A549 treated with DMSO at 1 μM for 4 hours (cell line): ENCODE measurements around the gene BCL2L12. TPM values are rescaled to one million over a fixed set of nuclear protein-coding genes. Genes with fewer than 3 reads are reported as not detected.

Experiments
- total RNA-seq: library from RNA; stranded (reverse); fragments of 200-300 nt; extraction: Qiagen RNA extraction; gene quantifications from 5 replicates; pipeline ENCODE4 v1.2.3, GENCODE V29; 2022; ENCODE audit warnings: low read depth

BCL2L12 gene, protein sequence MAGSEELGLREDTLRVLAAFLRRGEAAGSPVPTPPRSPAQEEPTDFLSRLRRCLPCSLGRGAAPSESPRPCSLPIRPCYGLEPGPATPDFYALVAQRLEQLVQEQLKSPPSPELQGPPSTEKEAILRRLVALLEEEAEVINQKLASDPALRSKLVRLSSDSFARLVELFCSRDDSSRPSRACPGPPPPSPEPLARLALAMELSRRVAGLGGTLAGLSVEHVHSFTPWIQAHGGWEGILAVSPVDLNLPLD
- total RNA-seq = 58.3 to 77.0 TPM (median 67.6 TPM) in 5 replicates

DNA sequence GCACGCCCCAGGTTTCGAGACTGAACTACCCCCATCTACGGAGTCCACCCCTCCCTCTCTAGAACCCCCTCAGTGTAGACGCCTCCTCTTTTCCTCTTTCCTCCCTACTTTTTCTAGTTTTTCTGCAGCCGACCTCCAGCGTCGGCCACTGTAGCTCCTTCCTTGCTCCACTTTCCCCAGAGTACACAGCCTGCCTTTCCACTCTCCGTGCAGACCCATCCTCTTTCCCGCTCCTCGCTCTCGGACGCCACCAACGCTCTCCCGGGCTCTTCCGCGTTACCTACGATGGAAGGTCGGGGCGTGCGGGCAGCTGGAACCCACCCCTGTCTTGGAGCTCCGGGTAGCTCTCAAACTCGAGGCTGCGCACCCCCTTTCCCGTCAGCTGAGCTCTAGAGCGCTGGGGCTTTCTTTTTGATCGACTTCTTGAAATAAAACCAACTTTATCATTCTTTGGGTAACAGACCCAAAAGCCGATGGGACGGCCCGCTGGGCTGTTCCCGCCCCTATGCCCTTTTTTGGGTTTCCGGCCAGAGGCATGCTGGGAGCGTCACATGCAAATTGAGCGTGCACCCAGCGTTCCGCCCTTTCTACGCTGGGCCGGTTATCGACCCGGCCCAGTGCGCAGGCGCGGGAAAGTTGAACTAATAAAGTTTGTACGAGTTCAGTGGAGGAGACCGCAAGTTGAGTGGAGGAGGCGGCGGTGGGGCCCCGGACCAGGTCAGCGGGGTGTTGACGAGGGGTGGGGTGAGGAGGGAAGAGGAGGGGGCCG is at the start of gene BCL2L12, which contains the start of gene IRF3:
Gene BCL2L12, plus strand, starts transcription at position 583 of the 769 bp plus-strand sequence. CDS start 760 bp downstream, outside the sequence.
Gene IRF3, minus strand, starts transcription at position 507 of the 769 bp plus-strand sequence. CDS start 1,019 bp downstream, outside the sequence.

DNA sequence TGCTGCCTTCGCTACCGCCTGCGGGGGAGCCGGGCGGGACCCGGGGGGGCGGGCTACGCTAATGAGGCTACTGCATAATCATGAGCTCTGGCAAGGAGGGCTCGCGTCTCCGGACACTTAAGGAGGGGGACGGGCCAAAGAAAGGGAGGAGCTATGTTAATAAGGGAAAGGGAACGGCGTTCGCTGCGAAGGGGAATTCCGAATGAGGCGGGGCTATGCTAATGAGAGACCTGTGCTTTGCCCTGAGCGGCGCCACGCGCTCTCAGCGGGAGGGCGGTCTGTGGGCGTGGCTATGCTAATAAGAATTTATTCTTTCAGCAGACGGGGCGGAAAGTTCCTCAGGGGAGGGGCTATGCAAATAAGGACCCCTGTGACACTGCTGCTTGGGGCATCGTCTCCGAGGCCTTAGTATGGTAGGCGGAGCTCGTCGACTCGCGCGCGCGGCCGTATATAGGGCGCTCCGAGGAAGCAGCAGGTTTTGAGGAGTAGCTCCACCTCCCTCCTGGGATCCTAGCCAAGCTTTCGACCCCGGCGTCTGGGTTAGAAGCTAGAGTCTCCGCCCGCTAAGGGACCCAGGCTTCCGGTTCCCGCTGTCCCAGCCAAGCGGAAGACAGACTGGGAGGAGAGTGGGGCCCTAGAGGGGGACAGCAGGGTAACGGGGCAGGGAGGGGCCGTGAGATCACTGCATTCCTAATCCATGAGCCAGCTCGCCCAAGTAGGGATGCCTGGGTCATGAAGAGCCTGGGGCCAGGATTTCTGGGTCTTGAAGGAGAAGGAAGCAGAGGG is 25.4 kb upstream of the BCL2L12 start, which contains the start of gene RRAS:
Gene RRAS, minus strand, starts transcription at position 31 of the 786 bp plus-strand sequence. CDS start 45 bp downstream, outside the sequence.

DNA sequence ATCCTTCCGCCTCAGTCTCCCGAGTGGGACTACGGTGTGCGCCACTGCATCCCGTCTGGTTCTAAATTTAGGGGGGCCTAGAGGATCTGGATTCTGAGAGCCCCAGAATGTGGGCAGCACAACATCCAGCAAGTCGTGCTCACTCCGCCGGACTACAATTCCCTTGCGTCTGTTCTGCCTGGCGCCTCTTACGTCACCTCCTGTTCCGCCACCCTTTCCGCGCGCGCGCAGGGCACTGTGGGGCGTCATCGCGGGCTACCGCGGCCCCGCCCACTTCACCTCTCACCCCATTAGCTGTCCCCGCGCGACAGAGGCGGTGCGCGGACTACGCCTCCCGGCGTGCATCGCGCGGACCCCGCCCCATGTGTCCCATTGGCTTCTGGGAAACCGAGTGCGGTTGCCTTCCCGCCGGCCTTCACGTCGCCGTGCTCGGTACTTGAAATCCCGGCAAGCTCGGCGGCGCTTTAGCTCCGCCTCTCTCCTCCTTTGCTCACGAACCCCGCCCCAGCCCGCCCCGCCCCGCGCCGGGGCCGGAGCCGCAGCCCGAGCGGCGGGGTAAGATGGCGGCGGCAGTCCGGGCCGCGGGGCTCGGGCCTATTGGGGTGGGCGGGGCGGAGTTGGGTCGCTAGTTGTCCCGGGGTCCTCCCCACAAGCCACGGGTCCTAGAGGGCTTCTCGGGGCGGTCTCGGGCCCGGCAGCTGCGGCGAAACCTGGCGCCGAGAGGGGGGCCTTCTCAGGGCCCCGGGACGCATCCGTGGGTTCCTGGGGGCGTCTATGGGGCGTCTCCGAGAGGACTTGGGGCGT is 23.8 kb upstream of the BCL2L12 start, which contains the start of gene SCAF1:
Gene SCAF1, plus strand, starts transcription at position 522 of the 804 bp plus-strand sequence. CDS start 2,818 bp downstream, outside the sequence.

DNA sequence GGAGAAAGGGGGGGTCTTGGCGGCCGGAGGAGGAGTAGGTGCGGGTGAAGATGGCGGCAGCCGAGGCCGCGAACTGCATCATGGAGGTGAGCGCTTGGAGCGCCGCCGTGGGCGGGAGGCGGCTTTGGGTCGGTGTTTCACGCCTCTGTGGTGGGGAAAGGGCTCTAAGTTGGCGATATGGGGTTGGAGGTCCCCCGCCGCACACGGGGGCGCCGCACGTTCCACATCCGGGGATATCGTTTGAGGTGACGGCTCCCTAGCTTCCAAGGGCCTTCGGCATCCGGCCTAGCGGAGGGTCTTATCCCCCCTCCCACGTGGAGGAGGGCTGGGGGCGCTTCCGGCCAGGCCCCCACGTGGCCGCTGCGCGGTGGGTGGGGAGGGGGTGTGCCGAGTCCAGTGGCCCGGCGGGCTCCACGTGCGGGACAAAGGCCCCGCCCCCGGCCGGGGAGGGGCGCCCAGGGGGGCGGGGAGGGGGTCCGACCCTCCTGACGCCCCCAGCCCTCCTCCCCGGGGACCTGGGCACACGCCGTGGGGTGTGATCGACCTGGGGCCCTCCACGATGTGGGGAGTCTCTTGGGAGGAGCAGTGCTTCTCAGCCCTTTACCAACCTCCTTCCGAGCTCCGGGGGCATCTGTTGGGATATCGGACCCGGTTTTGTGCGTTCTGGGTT is 11.6 kb downstream of the BCL2L12 start, which contains the start of gene PRMT1:
Gene PRMT1, plus strand, starts transcription at position 41 of the 670 bp plus-strand sequence. Its CDS starts 10 bp downstream, at position 51.

DNA sequence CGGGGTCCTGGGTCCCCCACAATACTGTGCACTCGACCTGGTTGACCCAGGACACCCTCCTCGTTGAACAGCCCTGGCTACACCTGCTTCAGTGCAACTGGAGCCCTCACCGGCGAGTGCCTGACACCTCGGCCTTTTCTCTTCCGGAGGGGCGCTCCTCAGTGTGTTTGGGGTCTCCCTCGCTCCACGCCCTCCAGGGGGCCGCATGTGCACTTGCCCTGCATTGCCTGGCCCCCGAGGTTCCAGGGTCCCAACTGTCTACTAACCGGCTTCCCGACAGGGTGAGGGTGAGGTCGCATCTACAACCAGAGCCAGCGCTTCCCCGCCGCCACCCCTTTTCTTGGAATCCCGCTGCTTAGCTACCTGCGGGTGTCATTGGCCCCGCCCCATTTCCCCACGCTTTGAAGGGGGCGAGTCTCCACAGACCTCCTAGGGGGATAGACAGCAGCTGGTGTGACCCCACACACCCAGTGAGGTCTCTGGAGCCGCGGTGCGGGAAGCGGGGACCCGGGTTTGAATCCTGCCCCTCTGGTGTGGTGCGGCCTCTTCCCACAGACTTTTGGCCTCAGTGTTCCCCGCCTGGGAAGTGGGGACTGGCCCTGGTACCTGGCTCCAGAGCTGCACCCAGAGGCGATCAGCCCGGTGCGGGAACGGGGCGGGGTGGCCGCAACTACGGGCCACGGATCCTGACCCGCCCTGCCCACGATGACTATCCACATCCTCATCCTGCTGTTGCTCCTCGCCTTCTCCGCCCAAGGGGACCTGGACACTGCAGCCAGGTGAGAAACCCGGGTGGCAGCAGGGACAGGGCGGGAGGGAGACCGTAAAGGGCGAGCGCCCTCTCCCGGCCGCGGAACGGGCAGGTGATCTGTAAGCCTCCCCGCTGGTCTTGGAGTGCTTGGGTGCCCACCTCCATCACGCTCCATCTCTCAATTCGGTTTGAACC is 23.7 kb downstream of the BCL2L12 start, which contains the start of gene ADM5:
Gene ADM5, plus strand, starts transcription at position 462 of the 946 bp plus-strand sequence. Its CDS starts 244 bp downstream, at position 706.

DNA sequence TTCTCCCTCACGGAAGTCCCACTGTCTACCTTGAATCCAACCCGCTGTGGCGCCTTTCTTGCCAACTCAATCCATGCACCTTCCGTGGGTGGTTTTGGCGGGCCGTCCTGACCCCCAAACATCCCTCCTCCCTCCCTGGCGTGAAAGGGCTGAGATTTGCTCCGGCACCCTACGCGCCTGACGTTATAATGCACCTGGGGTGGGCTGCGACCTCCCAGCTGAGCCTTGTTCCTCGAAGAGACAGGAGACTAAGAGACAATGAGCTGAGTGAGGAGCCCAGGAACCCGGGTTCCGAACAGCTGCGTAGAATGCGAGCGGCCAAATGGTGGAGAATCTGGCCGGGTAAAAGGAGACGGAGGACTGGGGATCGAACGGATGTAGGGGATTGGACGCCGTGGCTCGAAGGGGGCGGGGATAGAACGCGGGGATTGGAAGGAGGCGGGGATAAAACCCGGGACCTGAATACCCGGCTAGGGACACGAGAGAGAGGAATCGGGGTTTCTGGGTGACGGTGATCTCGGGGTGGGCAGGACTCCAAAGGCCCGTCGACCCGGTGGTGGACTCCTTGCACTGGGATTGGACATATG is 25.0 kb downstream of the BCL2L12 start, which contains the start of gene CPT1C:
Gene CPT1C, plus strand, starts transcription at position 461 of the 587 bp plus-strand sequence. CDS start 1,137 bp downstream, outside the sequence.

Other genes with a start within 250 kb of the BCL2L12 start
- not detected in 5 replicates for gene PTH2, start 242.5 kb upstream of the BCL2L12 start, total RNA-seq
- gene GFY, start 240.5 kb upstream of the BCL2L12 start, total RNA-seq = 0.07 to 0.22 TPM (median 0.18 TPM) in 4 of 5 replicates, not detected in the other
- 0.49 to 0.63 TPM (median 0.61 TPM) in 5 replicates for gene SLC17A7, start 224.4 kb upstream of the BCL2L12 start, total RNA-seq
- gene PIH1D1, start 214.1 kb upstream of the BCL2L12 start, total RNA-seq = 87.2 to 97.5 TPM (median 96.7 TPM) in 5 replicates
- 14.5 to 29.0 TPM (median 22.6 TPM) in 5 replicates for gene ALDH16A1, start 212.7 kb upstream of the BCL2L12 start, total RNA-seq
- gene FLT3LG, start 191.7 kb upstream of the BCL2L12 start, total RNA-seq = 0.68 to 1.7 TPM (median 1.2 TPM) in 5 replicates
- 3,835 to 4,657 TPM (median 3,991 TPM) in 5 replicates for gene RPL13A, start 178.3 kb upstream of the BCL2L12 start, total RNA-seq
- 3,649 to 5,162 TPM (median 3,839 TPM) in 5 replicates for gene RPS11, start 169.5 kb upstream of the BCL2L12 start, total RNA-seq
- 26.1 to 29.8 TPM (median 28.3 TPM) in 5 replicates for gene FCGRT, start 153.3 kb upstream of the BCL2L12 start, total RNA-seq
- 1.5 to 2.1 TPM (median 1.7 TPM) in 5 replicates for gene RCN3, start 137.9 kb upstream of the BCL2L12 start, total RNA-seq
- 84.6 to 109 TPM (median 95.2 TPM) in 5 replicates for gene NOSIP, start 85.4 kb upstream of the BCL2L12 start, total RNA-seq
- gene PRRG2, start 84.6 kb upstream of the BCL2L12 start, total RNA-seq = 0.54 to 1.2 TPM (median 0.87 TPM) in 5 replicates
- 27.6 to 35.1 TPM (median 29.7 TPM) in 5 replicates for gene PRR12, start 74.8 kb upstream of the BCL2L12 start, total RNA-seq
- gene RRAS, start 25.8 kb upstream of the BCL2L12 start, total RNA-seq = 83.1 to 125 TPM (median 114 TPM) in 5 replicates
- 41.9 to 71.4 TPM (median 66.3 TPM) in 5 replicates for gene SCAF1, start 23.7 kb upstream of the BCL2L12 start, total RNA-seq
- 86.3 to 119 TPM (median 102 TPM) in 5 replicates for gene IRF3, start 76 bp upstream of the BCL2L12 start, total RNA-seq
- gene PRMT1, start 11.3 kb downstream of the BCL2L12 start, total RNA-seq = 373 to 457 TPM (median 431 TPM) in 5 replicates
- gene ADM5, start 23.7 kb downstream of the BCL2L12 start, total RNA-seq = 4.0 to 7.6 TPM (median 5.7 TPM) in 5 replicates
- gene CPT1C, start 25.2 kb downstream of the BCL2L12 start, total RNA-seq = 11.6 to 14.6 TPM (median 13.4 TPM) in 5 replicates
- 0.06 TPM in 1 of 5 replicates, not detected in the others for gene TSKS, start 97.4 kb downstream of the BCL2L12 start, total RNA-seq
- gene AP2A1, start 101.1 kb downstream of the BCL2L12 start, total RNA-seq = 44.3 to 56.6 TPM (median 52.4 TPM) in 5 replicates
- gene FUZ, start 147.4 kb downstream of the BCL2L12 start, total RNA-seq = 13.9 to 17.0 TPM (median 15.0 TPM) in 5 replicates
- 51.8 to 71.0 TPM (median 61.4 TPM) in 5 replicates for gene MED25, start 152.4 kb downstream of the BCL2L12 start, total RNA-seq
- gene PTOV1, start 185.2 kb downstream of the BCL2L12 start, total RNA-seq = 121 to 156 TPM (median 142 TPM) in 5 replicates
- gene PNKP, start 201.6 kb downstream of the BCL2L12 start, total RNA-seq = 51.8 to 57.7 TPM (median 54.9 TPM) in 5 replicates
- gene AKT1S1, start 211.4 kb downstream of the BCL2L12 start, total RNA-seq = 75.5 to 121 TPM (median 104 TPM) in 5 replicates
- 21.9 to 24.2 TPM (median 22.6 TPM) in 5 replicates for gene TBC1D17, start 211.8 kb downstream of the BCL2L12 start, total RNA-seq
- 0.58 to 1.2 TPM (median 0.76 TPM) in 5 replicates for gene IL4I1, start 231.0 kb downstream of the BCL2L12 start, total RNA-seq